Breast epithelium (tissue), 4 donors: ENCODE measurements around the gene ASCC1. TPM values are rescaled to one million over a fixed set of nuclear protein-coding genes. Genes with fewer than 3 reads are reported as not detected.

ENCODE experiments used
- DNase-seq, 2 donors: peaks; one replicate each; pipeline ENCODE4 v3.0.0-alpha.2; 2019; ENCODE audit warnings: low spot score in 2 of 2
- H3K27ac ChIP-seq, 2 donors: fragments of 200-600 bp; sonication (generic) in 1 of 2; one replicate each; pipeline ENCODE4 v1.5.1; 2016 to 2019; ENCODE audit warnings: mild to moderate bottlenecking in 1 of 2
- H3K27me3 ChIP-seq, 2 donors: fragments of 200-600 bp; sonication (generic) in 1 of 2; one replicate each; pipeline versions ENCODE4 v1.5.1 to v1.6.0; 2017 to 2019; ENCODE audit warnings: control low read depth in 1 of 2, mild to moderate bottlenecking in 1 of 2
- H3K36me3 ChIP-seq: fragments of 200-600 bp; one replicate; pipeline ENCODE4 v1.5.1; 2019
- H3K4me1 ChIP-seq, 2 donors: fragments of 200-600 bp; sonication (generic); one replicate each; pipeline ENCODE4 v1.5.1; 2016 to 2019; ENCODE audit warnings: control low read depth in 1 of 2
- H3K4me3 ChIP-seq, 3 donors: fragments of 200-600 bp; sonication (generic); 1 replicate in 2 of 3; 2 replicates in 1 of 3; pipeline ENCODE4 v1.5.1; 2016 to 2019; ENCODE audit warnings: mild to moderate bottlenecking in 3 of 3, moderate library complexity in 2 of 3
- H3K9me3 ChIP-seq, 2 donors: fragments of 200-600 bp; sonication (generic) in 1 of 2; one replicate each; pipeline ENCODE4 v1.5.1; 2016 to 2019; ENCODE audit warnings: control low read depth in 1 of 2
- POLR2A ChIP-seq: fragments of 450-650 bp; IDR thresholded peaks from one replicate; pipeline ENCODE4 v1.6.1; 2016; ENCODE audit warnings: antibody characterized with exemption, mild to moderate bottlenecking, moderate library complexity
- POLR2AphosphoS5 ChIP-seq, 3 donors: sonication (generic); formaldehyde crosslinking; IDR thresholded peaks; one replicate each; pipeline ENCODE4 v1.6.1; 2017; ENCODE audit warnings: antibody characterized with exemption in 3 of 3
- intact Hi-C: fragments of 100-400 bp; cut with DNase I; formaldehyde crosslinking; loops from one replicate; pipeline ENCODE4 v1.15.1; 2023; ENCODE audit warnings: low total_unique reads
- total RNA-seq, 3 donors: library from RNA; depleted of rRNA; stranded (reverse); fragments of >200 nt; gene quantifications; one replicate each; pipeline ENCODE4 v1.1.0, GENCODE V29; 2016
- TF ChIP-seq, protein P1 (sequence below), 3 donors: fragments of 450-650 bp; IDR thresholded peaks; one replicate each; pipeline ENCODE4 v1.5.1; 2016 to 2017; ENCODE audit warnings: antibody characterized with exemption in 3 of 3, mild to moderate bottlenecking in 3 of 3, moderate library complexity in 3 of 3

ASCC1 gene
- total RNA-seq, 3 donors from 2014 or later = 28.5 to 42.9 (median 29.6) TPM

- Histone ChIP-seq H3K27me3 (no peaks in the 10 kb centered on the region), H3K27ac (peak overlapping the region in 1 of 2 donors; percentile 6), H3K36me3 (peaks cover 3% of the 10 kb centered on the region), H3K4me3 (no peak overlapping the region), H3K9me3 (no peaks in the 10 kb centered on the region), H3K4me1 (no peaks in the 10 kb centered on the region)
- TF ChIP-seq POLR2A = no peak
- TF ChIP-seq, protein P1, sequence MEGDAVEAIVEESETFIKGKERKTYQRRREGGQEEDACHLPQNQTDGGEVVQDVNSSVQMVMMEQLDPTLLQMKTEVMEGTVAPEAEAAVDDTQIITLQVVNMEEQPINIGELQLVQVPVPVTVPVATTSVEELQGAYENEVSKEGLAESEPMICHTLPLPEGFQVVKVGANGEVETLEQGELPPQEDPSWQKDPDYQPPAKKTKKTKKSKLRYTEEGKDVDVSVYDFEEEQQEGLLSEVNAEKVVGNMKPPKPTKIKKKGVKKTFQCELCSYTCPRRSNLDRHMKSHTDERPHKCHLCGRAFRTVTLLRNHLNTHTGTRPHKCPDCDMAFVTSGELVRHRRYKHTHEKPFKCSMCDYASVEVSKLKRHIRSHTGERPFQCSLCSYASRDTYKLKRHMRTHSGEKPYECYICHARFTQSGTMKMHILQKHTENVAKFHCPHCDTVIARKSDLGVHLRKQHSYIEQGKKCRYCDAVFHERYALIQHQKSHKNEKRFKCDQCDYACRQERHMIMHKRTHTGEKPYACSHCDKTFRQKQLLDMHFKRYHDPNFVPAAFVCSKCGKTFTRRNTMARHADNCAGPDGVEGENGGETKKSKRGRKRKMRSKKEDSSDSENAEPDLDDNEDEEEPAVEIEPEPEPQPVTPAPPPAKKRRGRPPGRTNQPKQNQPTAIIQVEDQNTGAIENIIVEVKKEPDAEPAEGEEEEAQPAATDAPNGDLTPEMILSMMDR (IDR thresholded peaks at IDR 0.05) = no peak
- no peak for TF ChIP-seq POLR2AphosphoS5 (IDR thresholded peaks at IDR 0.05)
- DNase-seq = no peak
- intact Hi-C loops = no loop called here
Observed at GRCh38 chr10:72124381-72124780, 91.7 kb downstream of the ASCC1 start.

DNA sequence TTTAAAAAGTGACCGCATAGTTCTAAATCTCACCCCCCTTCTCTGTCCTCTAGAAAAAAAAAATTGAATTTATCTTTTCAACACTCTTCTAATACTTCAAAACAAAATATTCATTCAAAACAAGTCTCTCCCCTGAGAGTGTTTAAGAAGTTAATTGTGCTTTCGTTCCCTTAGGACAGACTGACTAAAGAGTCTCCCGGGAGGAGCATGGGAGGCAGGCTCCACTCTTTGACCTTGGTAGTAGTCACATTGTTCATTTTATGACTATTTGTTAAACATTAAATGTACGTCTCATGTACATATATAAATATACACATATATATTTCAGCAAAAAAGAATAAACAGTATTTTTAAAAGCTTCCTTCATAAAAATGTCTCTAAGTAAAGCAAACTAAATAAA lies 92.5 kb downstream of the ASCC1 start:
- no peak overlapping the region for H3K4me3 ChIP-seq
- no peak overlapping the region for H3K27ac ChIP-seq
- H3K27me3 ChIP-seq = no peaks in the 10 kb centered on the region
- no peaks in the 10 kb centered on the region for H3K9me3 ChIP-seq
- intact Hi-C loops = no loop called here
- DNase-seq = no peak
- TF ChIP-seq POLR2A (no peak), POLR2AphosphoS5 (IDR thresholded peaks at IDR 0.05) (no peak)
- TF ChIP-seq, protein P1 (IDR thresholded peaks at IDR 0.05) = no peak
- peaks cover 3% of the 10 kb centered on the region for H3K36me3 ChIP-seq
- no peaks in the 10 kb centered on the region for H3K4me1 ChIP-seq

GRCh38 chr10:72122221-72122620 lies 93.9 kb downstream of the ASCC1 start:
- no peak for DNase-seq
- Histone ChIP-seq H3K9me3 (no peaks in the 10 kb centered on the region), H3K36me3 (peaks cover under 1% of the 10 kb centered on the region), H3K4me1 (no peaks in the 10 kb centered on the region), H3K27ac (no peak overlapping the region), H3K27me3 (no peaks in the 10 kb centered on the region), H3K4me3 (no peak overlapping the region)
- intact Hi-C loops = no loop called here
- no peak for TF ChIP-seq POLR2A
- no peak for TF ChIP-seq POLR2AphosphoS5 (IDR thresholded peaks at IDR 0.05)
- TF ChIP-seq, protein P1 (IDR thresholded peaks at IDR 0.05) = no peak

GRCh38 chr10:72121389-72121788 lies 94.7 kb downstream of the ASCC1 start:
- no peak for TF ChIP-seq POLR2AphosphoS5 (IDR thresholded peaks at IDR 0.05)
- TF ChIP-seq, protein P1 (IDR thresholded peaks at IDR 0.05) = no peak
- no peak for TF ChIP-seq POLR2A
- Histone ChIP-seq H3K27ac (no peak overlapping the region), H3K36me3 (no peaks in the 10 kb centered on the region), H3K4me1 (no peaks in the 10 kb centered on the region), H3K4me3 (no peak overlapping the region), H3K9me3 (no peaks in the 10 kb centered on the region), H3K27me3 (no peaks in the 10 kb centered on the region)
- intact Hi-C loops = no loop called here
- no peak for DNase-seq

GRCh38 chr10:72116372-72116771 lies 99.7 kb downstream of the ASCC1 start:
- no peak overlapping the region for H3K27ac ChIP-seq
- intact Hi-C loops = no loop called here
- TF ChIP-seq POLR2AphosphoS5 (IDR thresholded peaks at IDR 0.05) = no peak
- TF ChIP-seq, protein P1 (IDR thresholded peaks at IDR 0.05) = no peak
- no peak for TF ChIP-seq POLR2A
- H3K9me3 ChIP-seq = no peaks in the 10 kb centered on the region
- no peaks in the 10 kb centered on the region for H3K36me3 ChIP-seq
- no peaks in the 10 kb centered on the region for H3K4me1 ChIP-seq
- no peak overlapping the region for H3K4me3 ChIP-seq
- no peak for DNase-seq
- H3K27me3 ChIP-seq = no peaks in the 10 kb centered on the region
